ENCODE results near the gene CHST9.
"Not testable (repeated sequence)": the region's sequence is repeated elsewhere in the genome, so short reads cannot be mapped to it uniquely, and the experiment has no call there.

The CHST9 gene, protein sequence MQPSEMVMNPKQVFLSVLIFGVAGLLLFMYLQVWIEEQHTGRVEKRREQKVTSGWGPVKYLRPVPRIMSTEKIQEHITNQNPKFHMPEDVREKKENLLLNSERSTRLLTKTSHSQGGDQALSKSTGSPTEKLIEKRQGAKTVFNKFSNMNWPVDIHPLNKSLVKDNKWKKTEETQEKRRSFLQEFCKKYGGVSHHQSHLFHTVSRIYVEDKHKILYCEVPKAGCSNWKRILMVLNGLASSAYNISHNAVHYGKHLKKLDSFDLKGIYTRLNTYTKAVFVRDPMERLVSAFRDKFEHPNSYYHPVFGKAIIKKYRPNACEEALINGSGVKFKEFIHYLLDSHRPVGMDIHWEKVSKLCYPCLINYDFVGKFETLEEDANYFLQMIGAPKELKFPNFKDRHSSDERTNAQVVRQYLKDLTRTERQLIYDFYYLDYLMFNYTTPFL

GRCh38 chr18:27185025-27185763 is at the start of gene CHST9:
CHST9 (minus strand) TSS chr18:27185308; CDS start chr18:27142809, 42,499 bp downstream.
- DNase-seq: no peak

GRCh38 chr18:27232355-27232754 is 47.2 kb upstream of the CHST9 start:
- DNase-seq: not testable (repeated sequence)

GRCh38 chr18:27231671-27232070 is 46.6 kb upstream of the CHST9 start:
- DNase-seq: not testable (repeated sequence)

DNA sequence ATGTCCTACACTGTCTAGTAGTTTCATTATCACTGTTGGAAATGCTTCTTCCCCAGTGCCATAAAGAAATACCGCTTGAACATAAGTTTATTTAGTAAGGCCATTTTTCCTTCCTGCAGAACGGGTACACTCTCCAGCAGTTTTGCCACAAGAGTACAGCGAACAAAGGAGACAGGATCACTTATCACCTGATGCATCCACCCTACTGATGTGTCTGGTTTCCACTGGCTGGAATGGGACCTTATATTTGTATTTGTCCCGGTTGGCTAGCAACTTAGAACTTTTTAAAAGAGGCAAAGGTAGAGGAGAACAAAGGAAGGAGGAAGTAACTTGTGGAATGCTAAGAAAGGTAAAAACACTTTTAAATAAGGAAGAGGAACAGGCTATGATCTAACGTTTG is 46.1 kb upstream of the CHST9 start:
- DNase-seq: not testable (repeated sequence)

DNA sequence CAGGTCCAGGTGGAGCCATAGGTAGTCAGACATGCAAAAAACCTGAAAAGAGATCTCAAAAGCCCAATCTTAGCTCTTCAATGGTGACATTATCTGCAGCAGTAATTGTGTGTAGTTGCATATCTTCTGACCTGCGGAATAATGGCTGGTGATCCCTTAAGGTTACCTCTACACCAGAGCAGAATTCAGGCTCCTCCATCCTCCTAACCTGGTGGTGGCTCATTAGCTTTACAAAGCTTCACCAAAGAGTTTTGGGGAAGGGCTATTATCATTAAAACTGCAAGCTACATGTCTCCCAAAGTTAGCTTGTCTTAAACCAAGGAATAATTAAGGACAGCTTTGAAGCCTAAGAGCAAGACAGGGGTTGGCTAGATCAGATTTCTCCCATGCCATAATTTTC is 42.6 kb upstream of the CHST9 start:
- no peak for DNase-seq

- DNase-seq: no peak
Observed at GRCh38 chr18:27226556-27227075, 41.5 kb upstream of the CHST9 start.

- DNase-seq: no peak
Observed at GRCh38 chr18:27225947-27226481, 40.9 kb upstream of the CHST9 start.

DNA sequence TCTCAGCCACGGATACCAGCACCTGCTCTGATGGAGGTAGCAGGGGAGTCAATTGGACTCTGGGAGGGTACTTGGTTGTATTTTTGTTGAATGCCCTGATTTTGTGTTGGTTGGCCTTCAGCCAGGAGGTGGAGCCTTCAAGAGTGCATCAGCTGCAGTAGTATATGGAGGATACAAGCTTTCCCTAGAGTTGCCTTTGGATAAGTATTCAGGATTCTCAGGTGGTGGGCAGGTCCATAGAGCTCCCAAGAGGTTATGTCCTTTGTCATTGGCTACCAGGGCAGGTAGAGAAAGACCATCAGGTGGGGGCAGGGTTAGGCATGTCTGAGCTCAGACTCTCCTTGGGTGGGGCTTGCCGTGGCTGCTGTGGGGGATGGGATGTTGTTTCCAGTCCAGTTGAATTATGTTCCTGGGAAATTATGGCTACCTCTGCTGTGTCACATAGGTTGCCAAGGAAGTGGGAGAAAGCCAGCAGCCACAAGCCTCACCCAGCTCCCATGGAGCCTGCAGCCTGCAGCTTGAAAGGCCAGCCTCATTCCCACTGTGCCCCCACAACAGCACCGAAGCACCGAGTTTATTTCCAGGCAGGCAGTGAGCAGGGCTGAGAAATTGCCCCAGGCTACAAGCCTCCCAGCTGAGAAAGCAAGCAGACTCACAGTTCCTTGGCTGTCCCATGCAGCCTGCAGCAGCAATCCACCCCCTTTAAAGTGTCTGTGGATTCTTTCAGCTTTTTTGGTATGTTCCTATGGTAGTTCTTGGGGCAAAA is 38.6 kb upstream of the CHST9 start:
- no peak for DNase-seq

DNA sequence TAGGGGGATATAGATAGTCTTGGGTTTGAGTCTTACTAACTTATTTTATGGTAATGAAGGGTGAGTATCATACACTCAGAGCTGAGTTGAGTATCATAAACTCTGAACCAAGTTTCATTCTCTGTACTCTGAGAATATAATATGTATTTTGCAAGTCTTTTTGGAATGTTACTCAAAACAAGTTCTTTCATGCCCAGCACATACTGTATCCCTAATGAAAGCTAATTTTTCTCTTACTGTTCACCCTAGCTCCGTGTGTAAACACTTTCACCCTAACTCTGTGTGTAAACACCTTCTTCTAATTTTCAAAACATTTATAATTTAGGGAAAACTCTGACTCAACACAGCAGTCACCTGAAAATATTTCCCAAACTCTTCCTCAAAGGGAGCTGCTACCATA is 29.7 kb upstream of the CHST9 start:
- DNase-seq: no peak

GRCh38 chr18:27213123-27213717 is 28.1 kb upstream of the CHST9 start:
- DNase-seq: no peak

DNA sequence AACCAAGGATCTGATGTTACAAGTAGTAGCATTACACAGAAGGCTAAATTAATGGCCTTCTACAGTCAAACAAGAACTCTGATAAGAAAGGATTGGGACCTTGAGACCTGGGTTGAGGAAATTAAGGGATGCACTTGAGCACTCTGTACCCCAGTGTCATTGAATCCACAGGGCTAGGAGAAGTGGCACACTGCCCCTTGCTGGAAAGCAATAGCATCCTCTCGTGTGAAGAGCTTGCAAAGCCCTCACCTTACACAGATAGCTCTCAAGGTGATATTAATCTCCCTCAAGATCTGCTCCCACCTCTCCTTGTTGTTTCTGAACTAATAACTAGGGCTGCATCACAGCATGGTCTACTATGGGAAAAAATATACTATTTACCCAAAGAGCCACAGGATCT is 26.5 kb upstream of the CHST9 start:
- no peak for DNase-seq

GRCh38 chr18:27206411-27206810 is 21.3 kb upstream of the CHST9 start:
- no peak for DNase-seq

GRCh38 chr18:27202741-27203140 is 17.6 kb upstream of the CHST9 start:
- DNase-seq: no peak

GRCh38 chr18:27198036-27198435 is 12.9 kb upstream of the CHST9 start:
- no peak for DNase-seq

- DNase-seq: no peak
Observed at GRCh38 chr18:27188309-27188708, 3.2 kb upstream of the CHST9 start.

DNA sequence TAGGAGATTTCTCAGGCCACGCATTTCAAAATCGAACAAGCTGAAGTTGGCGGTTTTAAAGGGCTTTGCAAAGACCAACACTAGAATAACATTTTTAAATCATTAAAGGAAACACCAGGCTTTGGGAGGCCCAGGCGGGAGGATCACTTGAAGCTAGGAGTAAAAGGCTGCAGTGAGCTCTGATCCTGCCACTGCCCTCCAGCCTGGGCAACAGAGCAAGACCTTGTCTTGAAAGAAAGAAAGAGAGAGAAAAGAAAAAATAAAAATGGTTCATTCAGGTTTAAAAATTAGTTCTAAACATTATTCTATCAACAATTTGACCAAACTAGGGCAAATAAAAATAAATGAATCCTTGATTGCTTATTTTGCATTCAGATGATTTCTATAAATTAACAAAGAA is 789 bp upstream of the CHST9 start:
- DNase-seq: no peak

DNA sequence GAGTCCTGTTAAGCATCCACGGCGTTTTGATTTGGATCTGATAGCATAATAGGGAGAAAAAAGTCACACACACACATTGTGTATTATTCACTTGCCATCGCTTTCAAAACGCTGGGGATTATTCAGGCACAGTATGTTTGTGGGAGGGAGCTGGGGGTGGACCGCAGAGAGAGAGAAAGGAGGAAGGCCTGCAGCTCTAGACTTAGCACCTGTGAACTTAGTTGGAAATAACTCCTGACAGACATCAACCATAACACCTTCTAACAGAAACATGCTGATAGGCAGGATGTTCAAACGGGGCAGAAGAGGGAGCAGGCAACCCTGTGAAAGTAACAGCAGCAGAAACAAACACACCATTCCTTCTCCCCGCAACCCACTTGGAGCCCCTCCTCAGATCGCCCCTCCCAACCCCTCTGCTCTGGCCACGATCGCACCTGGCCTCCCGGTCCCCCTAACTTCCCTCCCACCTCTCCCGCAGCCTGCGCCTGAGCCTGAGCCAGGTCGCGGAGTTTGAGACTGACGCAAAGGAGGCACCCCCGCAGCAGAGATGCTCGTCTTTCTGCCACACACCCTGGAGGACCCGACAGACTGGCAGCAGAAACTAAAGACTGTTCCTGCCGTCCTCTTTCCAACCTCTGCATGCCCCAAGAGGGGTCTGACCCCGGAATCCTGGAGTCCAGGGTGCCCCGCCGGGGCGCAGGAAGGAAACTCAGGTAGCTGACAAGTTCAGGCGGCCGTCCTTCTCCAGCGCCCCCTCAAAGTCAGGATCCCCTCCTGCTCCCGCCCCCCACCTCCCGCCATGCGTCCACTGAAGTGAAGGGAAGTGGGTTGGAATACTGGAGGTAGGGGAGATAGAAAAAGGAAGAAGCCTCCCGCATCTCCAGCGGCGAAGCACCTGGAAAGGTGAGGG is 738 bp downstream of the CHST9 start:
- no peak for DNase-seq

DNA sequence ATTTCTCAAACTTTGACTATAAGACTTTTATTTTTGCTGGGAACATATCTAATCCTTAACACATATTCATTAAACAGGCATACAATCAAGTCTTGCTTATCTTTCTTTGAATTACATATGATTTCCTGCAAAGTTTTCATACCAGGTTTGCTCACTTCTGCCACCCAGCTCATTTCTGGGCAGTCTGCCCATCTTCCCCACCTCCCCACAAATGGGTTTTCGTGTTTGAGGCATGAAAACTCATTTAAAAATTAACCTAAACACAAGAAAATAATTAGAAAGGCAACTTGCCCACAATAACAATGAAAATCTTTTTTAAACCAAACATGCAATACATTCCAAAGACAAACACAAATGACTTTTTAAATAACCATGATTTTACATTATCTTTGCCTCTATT is 3.4 kb downstream of the CHST9 start:
- no peak for DNase-seq

DNA sequence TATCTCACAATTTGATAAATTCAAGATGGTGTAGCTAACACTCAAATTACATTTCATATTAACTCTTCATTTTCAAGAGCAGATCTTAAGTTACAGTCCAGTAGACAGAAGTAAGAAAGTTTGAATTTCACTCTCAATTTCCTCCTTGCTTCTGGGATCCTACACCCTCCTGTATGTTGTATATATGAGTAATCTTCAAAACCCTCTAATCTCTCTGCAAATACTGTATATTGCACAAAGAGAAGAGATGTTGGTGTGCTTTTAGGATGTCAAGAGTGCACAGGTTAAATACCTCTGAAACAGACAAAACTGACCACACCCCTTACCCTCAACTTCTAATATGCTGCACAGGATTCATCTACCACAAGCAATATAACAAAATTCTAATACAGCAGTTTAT is 6.7 kb downstream of the CHST9 start:
- no peak for DNase-seq

DNA sequence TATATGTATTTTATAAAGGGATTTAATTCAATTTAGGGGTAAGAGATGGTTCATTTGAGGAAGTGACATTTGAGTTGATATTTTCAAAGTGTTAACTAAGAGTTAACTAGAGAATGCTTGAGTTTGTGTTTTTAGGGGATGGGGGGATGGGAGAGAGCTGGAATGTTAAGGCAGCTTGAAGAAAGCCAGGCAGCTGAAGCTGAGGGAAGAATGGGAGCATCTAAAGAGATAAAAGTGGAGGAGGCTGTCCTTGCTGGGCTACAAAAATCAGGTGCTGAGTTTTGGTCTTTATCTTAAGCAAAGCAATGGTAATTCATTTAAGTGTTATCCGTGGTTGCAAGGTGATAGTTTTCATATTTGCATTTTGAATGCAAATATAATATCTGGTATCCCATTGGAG is 9.2 kb downstream of the CHST9 start:
- DNase-seq: no peak

- no peak for DNase-seq
Observed at GRCh38 chr18:27175245-27175644, 9.9 kb downstream of the CHST9 start.
